ENCODE data around the gene TNF. TPM values are rescaled to one million over a fixed set of nuclear protein-coding genes. Genes with fewer than 3 reads are reported as not detected.

Gene TNF
- total RNA-seq, 1 experiment from 2014 or later, result 0.31 TPM

- TF ChIP-seq MXD4 (CRISPR knock-in tag; IDR thresholded peaks at IDR 0.05; ENCODE audit: borderline replicate concordance) (no peak), FOXP1 (CRISPR knock-in tag; IDR thresholded peaks at IDR 0.05; ENCODE audit: borderline replicate concordance) (no peak), NFYB (CRISPR knock-in tag; conservative IDR thresholded peaks at IDR 0.05; ENCODE audit: low read depth) (no peak), GRHL2 (CRISPR knock-in tag; IDR thresholded peaks at IDR 0.05; ENCODE audit: insufficient replicate concordance, severe bottlenecking) (no peak), GABPB1 (CRISPR knock-in tag; IDR thresholded peaks at IDR 0.05) (no peak), FOXJ3 (CRISPR knock-in tag; IDR thresholded peaks at IDR 0.05; ENCODE audit: borderline replicate concordance) (no peak), TEAD4 (CRISPR knock-in tag; IDR thresholded peaks at IDR 0.05) (no peak), TP53 (CRISPR knock-in tag; IDR thresholded peaks at IDR 0.05) (no peak), CTCF (IDR thresholded peaks at IDR 0.05) (no peak)
- TF ChIP-seq, protein P1, sequence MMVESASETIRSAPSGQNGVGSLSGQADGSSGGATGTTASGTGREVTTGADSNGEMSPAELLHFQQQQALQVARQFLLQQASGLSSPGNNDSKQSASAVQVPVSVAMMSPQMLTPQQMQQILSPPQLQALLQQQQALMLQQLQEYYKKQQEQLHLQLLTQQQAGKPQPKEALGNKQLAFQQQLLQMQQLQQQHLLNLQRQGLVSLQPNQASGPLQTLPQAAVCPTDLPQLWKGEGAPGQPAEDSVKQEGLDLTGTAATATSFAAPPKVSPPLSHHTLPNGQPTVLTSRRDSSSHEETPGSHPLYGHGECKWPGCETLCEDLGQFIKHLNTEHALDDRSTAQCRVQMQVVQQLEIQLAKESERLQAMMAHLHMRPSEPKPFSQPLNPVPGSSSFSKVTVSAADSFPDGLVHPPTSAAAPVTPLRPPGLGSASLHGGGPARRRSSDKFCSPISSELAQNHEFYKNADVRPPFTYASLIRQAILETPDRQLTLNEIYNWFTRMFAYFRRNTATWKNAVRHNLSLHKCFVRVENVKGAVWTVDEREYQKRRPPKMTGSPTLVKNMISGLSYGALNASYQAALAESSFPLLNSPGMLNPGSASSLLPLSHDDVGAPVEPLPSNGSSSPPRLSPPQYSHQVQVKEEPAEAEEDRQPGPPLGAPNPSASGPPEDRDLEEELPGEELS (CRISPR knock-in tag; IDR thresholded peaks at IDR 0.05), result no peak
These were observed 32.0 kb downstream of the TNF start (continued) for GRCh38 chr6:31607317-31607716.

GRCh38 chr6:31609519-31610406 lies 34.4 kb downstream of the TNF start:
- Mint-ChIP-seq H3K4me3 (no peak overlapping the region), H3K9me3 (no peaks in the 10 kb centered on the region), H3K4me1 (peaks cover 10% of the 10 kb centered on the region), H3K27me3 (ENCODE audit: low read depth) (peaks cover 6% of the 10 kb centered on the region; the same call in 1 of the 2 replicates), H3K27ac (no peak overlapping the region), H3K36me3 (no peaks in the 10 kb centered on the region)
- TF ChIP-seq KAT7 (CRISPR knock-in tag; IDR thresholded peaks at IDR 0.05; ENCODE audit: borderline replicate concordance), result no peak
- TF ChIP-seq ATF3 (CRISPR knock-in tag; conservative IDR thresholded peaks at IDR 0.05), result no peak
- no peak for TF ChIP-seq CREB1 (CRISPR knock-in tag; IDR thresholded peaks at IDR 0.05)
- no peak for TF ChIP-seq MXD4 (CRISPR knock-in tag; IDR thresholded peaks at IDR 0.05; ENCODE audit: borderline replicate concordance)
- no peak for TF ChIP-seq GRHL2 (CRISPR knock-in tag; IDR thresholded peaks at IDR 0.05; ENCODE audit: insufficient replicate concordance, severe bottlenecking)
- no peak for TF ChIP-seq HMGXB4 (CRISPR knock-in tag; IDR thresholded peaks at IDR 0.05)
- ChIA-PET POLR2A (no interaction called here), CTCF (interaction anchor here (1.2 to 3.0 kb wide), 5 partner anchors 11 to 64 kb away, joined by 4 to 32 read pairs (median 8); partner anchors contain the start of genes ATP6V1G2 and LTB)
- DNase-seq (ENCODE audit: low spot score) (no peak), ATAC-seq (no peak)

DNA sequence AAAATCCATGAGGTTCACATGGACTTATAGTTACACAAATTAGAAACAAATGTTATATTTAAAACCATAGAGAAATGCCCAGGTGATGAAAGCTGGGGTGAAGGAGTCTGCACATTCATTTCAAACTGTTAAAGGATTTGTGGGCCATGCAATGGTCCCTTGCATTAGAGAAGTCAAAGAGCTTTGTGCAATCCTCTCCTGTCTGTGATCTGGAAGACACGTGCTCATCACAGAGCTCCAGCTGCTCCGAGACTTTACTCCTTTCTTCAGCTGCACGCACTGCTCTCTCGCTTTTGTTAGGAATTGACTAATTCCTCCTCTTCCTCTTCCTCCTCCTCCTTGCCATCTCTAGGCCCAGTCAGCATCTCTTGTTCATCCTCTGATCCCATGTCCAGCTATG lies 35.6 kb downstream of the TNF start:
- CTCF ChIA-PET, result interaction anchor here (3.0 kb wide), 1 partner anchor 12 kb away, joined by 32 read pairs; no protein-coding TSS in a partner anchor
- H3K9me3 Mint-ChIP-seq, result no peaks in the 10 kb centered on the region
- no peak overlapping the region for H3K27ac Mint-ChIP-seq
- H3K4me3 Mint-ChIP-seq, result no peak overlapping the region
- POLR2A ChIA-PET, result no interaction called here
- TF ChIP-seq ZBTB21 (CRISPR knock-in tag; IDR thresholded peaks at IDR 0.05; ENCODE audit: borderline replicate concordance) (no peak), MXD4 (CRISPR knock-in tag; IDR thresholded peaks at IDR 0.05; ENCODE audit: borderline replicate concordance) (no peak), ZNF219 (CRISPR knock-in tag; IDR thresholded peaks at IDR 0.05; ENCODE audit: borderline replicate concordance) (no peak)
- TF ChIP-seq, protein P2, sequence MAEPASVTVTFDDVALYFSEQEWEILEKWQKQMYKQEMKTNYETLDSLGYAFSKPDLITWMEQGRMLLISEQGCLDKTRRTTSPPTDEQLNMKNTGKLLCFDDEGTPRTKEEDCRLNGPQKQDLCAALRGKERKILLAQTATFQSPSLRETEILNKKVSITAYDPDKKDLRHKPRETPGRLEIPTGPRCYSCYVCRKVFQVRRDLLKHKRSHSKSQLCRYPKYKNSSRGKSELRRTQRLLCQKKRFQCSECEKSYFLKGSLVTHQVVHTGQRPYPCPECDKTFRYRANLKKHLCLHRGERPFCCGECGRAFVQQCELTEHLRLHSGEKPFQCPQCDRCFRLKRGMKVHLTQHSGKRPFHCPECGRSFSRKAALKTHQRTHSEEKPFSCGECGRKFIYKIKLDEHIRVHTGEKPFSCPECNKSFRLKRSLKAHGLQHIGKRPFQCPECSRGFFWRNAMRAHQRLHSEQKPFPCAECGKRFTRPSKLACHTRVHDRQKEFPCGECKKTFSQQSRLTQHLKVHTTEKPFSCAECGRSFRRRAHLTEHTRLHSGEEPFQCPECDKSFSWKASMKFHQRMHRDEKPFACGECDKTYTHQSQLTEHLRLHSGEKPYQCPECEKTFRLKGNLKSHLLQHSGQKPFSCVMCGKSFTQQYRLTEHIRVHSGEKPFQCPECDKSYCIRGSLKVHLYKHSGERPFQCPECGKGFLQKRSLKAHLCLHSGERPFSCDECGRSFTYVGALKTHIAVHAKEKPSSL (CRISPR knock-in tag; conservative IDR thresholded peaks at IDR 0.05), result no peak
- no peak for DNase-seq (ENCODE audit: low spot score)
- no peak for ATAC-seq
- peaks cover 22% of the 10 kb centered on the region for H3K4me1 Mint-ChIP-seq
- peaks cover 6% of the 10 kb centered on the region; the same call in 1 of the 2 replicates for H3K27me3 Mint-ChIP-seq (ENCODE audit: low read depth)
- no peaks in the 10 kb centered on the region for H3K36me3 Mint-ChIP-seq
